Panc1 (cell line): ENCODE data around the gene U2AF1L4.

Source experiments
- POLR2AphosphoS5 ChIP-seq: IDR thresholded peaks from 2 replicates; pipeline ENCODE4 v1.6.1; 2012; ENCODE audit warnings: mild to moderate bottlenecking, low read depth, low read length, moderate library complexity
- SIN3A ChIP-seq: IDR thresholded peaks from 2 replicates; pipeline ENCODE4 v1.6.1; 2012; ENCODE audit warnings: low read depth, mild to moderate bottlenecking, low read length, moderate library complexity, borderline replicate concordance; ENCODE audit not compliant: insufficient read depth
- TCF7L2 ChIP-seq: IDR thresholded peaks from 2 replicates; pipeline ENCODE4 v1.6.1; 2011; ENCODE audit warnings: mild to moderate bottlenecking, low read depth, low read length, inconsistent platforms
- TF ChIP-seq, protein P1 (sequence below): fragments of 450-650 bp; IDR thresholded peaks from 2 replicates; pipeline ENCODE4 v1.5.1; 2017; ENCODE audit warnings: mild to moderate bottlenecking
- TF ChIP-seq, protein P2 (sequence below), 2 experiments: IDR thresholded peaks; 2 replicates each; pipeline ENCODE4 v1.6.1; 2011 to 2012; ENCODE audit warnings: low read depth in 2 of 2, control low read depth in 1 of 2, low read length in 1 of 2, mild to moderate bottlenecking in 1 of 2, moderate library complexity in 1 of 2; ENCODE audit not compliant: insufficient read depth in 1 of 2

DNA sequence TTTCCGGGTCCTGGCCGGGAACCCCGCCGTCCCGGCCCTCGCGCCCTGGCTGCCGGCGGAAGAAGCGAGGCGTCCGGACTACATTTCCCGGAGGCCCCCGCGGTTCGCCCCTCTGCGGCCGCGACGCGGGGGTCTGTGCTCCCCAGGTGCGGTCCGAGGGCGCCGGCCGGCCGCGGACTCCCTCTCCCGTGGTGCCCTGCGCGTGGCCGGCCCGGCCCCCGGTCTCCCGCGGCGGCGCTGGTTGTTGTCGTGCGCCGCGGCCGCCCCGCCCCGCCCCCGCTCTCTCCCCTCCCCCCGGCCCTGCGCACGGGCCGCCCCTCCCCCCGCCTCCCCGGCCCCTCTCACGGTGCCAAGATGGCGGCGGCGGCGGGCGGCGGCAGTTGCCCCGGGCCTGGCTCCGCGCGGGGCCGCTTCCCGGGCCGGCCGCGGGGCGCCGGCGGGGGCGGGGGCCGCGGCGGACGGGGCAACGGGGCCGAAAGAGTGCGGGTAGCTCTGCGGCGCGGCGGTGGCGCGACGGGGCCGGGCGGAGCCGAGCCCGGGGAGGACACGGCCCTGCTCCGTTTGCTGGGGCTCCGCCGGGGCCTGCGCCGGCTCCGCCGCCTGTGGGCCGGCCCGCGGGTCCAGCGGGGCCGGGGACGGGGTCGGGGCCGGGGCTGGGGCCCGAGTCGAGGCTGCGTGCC is 27.4 kb downstream of the U2AF1L4 start, which contains the start of gene KMT2B:
- TF ChIP-seq, protein P1, sequence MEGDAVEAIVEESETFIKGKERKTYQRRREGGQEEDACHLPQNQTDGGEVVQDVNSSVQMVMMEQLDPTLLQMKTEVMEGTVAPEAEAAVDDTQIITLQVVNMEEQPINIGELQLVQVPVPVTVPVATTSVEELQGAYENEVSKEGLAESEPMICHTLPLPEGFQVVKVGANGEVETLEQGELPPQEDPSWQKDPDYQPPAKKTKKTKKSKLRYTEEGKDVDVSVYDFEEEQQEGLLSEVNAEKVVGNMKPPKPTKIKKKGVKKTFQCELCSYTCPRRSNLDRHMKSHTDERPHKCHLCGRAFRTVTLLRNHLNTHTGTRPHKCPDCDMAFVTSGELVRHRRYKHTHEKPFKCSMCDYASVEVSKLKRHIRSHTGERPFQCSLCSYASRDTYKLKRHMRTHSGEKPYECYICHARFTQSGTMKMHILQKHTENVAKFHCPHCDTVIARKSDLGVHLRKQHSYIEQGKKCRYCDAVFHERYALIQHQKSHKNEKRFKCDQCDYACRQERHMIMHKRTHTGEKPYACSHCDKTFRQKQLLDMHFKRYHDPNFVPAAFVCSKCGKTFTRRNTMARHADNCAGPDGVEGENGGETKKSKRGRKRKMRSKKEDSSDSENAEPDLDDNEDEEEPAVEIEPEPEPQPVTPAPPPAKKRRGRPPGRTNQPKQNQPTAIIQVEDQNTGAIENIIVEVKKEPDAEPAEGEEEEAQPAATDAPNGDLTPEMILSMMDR, result no peak
- TF ChIP-seq POLR2AphosphoS5 (no peak), TCF7L2 (no peak), SIN3A (no peak)
- TF ChIP-seq, protein P2, sequence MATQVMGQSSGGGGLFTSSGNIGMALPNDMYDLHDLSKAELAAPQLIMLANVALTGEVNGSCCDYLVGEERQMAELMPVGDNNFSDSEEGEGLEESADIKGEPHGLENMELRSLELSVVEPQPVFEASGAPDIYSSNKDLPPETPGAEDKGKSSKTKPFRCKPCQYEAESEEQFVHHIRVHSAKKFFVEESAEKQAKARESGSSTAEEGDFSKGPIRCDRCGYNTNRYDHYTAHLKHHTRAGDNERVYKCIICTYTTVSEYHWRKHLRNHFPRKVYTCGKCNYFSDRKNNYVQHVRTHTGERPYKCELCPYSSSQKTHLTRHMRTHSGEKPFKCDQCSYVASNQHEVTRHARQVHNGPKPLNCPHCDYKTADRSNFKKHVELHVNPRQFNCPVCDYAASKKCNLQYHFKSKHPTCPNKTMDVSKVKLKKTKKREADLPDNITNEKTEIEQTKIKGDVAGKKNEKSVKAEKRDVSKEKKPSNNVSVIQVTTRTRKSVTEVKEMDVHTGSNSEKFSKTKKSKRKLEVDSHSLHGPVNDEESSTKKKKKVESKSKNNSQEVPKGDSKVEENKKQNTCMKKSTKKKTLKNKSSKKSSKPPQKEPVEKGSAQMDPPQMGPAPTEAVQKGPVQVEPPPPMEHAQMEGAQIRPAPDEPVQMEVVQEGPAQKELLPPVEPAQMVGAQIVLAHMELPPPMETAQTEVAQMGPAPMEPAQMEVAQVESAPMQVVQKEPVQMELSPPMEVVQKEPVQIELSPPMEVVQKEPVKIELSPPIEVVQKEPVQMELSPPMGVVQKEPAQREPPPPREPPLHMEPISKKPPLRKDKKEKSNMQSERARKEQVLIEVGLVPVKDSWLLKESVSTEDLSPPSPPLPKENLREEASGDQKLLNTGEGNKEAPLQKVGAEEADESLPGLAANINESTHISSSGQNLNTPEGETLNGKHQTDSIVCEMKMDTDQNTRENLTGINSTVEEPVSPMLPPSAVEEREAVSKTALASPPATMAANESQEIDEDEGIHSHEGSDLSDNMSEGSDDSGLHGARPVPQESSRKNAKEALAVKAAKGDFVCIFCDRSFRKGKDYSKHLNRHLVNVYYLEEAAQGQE (IDR thresholded peaks at IDR 0.05; ENCODE audit: insufficient read depth in 1 of 2, low read depth in 2 of 2, low read length in 1 of 2), result no peak
